ENCODE measurements around the gene CCDC68.
"Not testable (repeated sequence)": the region's sequence is repeated elsewhere in the genome, so short reads cannot be mapped to it uniquely, and the experiment has no call there.

Gene CCDC68

GRCh38 chr18:54958704-54959625, at the start of gene CCDC68:
Gene CCDC68, minus strand, starts transcription at chr18:54959461. Its CDS starts 16,670 bp downstream, at chr18:54942791.
- no peak for DNase-seq (ENCODE audit: low read depth in 2 of 2)

- DNase-seq (ENCODE audit: low read depth in 2 of 2), result no peak
These were observed 48.3 kb upstream of the CCDC68 start for GRCh38 chr18:55007602-55008001.

- no peak for DNase-seq (ENCODE audit: low read depth in 2 of 2)
These were observed 44.4 kb upstream of the CCDC68 start for GRCh38 chr18:55003695-55004094.

- DNase-seq (ENCODE audit: low read depth in 2 of 2), result no peak
These were observed 43.0 kb upstream of the CCDC68 start for GRCh38 chr18:55002261-55002660.

GRCh38 chr18:55001394-55002024, 42.2 kb upstream of the CCDC68 start:
- no peak for DNase-seq (ENCODE audit: low read depth in 2 of 2)

GRCh38 chr18:55000529-55000928, 41.3 kb upstream of the CCDC68 start:
- no peak for DNase-seq (ENCODE audit: low read depth in 2 of 2)

GRCh38 chr18:54999016-54999415, 39.8 kb upstream of the CCDC68 start:
- no peak for DNase-seq (ENCODE audit: low read depth in 2 of 2)

GRCh38 chr18:54995421-54996143, 36.3 kb upstream of the CCDC68 start:
- DNase-seq (ENCODE audit: low read depth in 2 of 2), result no peak

GRCh38 chr18:54991981-54992380, 32.7 kb upstream of the CCDC68 start:
- DNase-seq (ENCODE audit: low read depth in 2 of 2), result no peak

- no peak for DNase-seq (ENCODE audit: low read depth in 2 of 2)
These were observed 25.6 kb upstream of the CCDC68 start for GRCh38 chr18:54984908-54985307.

- DNase-seq (ENCODE audit: low read depth in 2 of 2), result no peak
These were observed 24.5 kb upstream of the CCDC68 start for GRCh38 chr18:54983791-54984190.

- no peak for DNase-seq (ENCODE audit: low read depth in 2 of 2)
These were observed 23.9 kb upstream of the CCDC68 start for GRCh38 chr18:54983041-54983686.

- DNase-seq (ENCODE audit: low read depth in 2 of 2), result no peak
These were observed 21.8 kb upstream of the CCDC68 start for GRCh38 chr18:54981076-54981475.

- DNase-seq (ENCODE audit: low read depth in 2 of 2), result no peak
These were observed 16.3 kb upstream of the CCDC68 start for GRCh38 chr18:54975598-54975997.

- no peak for DNase-seq (ENCODE audit: low read depth in 2 of 2)
These were observed 13.8 kb upstream of the CCDC68 start for GRCh38 chr18:54973046-54973445.

GRCh38 chr18:54968807-54969206, 9.5 kb upstream of the CCDC68 start:
- no peak for DNase-seq (ENCODE audit: low read depth in 2 of 2)

GRCh38 chr18:54968237-54968636, 9.0 kb upstream of the CCDC68 start:
- not testable (repeated sequence) for DNase-seq (ENCODE audit: low read depth in 2 of 2)

- no peak for DNase-seq (ENCODE audit: low read depth in 2 of 2)
These were observed 8.5 kb upstream of the CCDC68 start for GRCh38 chr18:54967786-54968185.

GRCh38 chr18:54964741-54965140, 5.5 kb upstream of the CCDC68 start:
- no peak for DNase-seq (ENCODE audit: low read depth in 2 of 2)

GRCh38 chr18:54962919-54963645, 3.8 kb upstream of the CCDC68 start:
- DNase-seq (ENCODE audit: low read depth in 2 of 2), result no peak

GRCh38 chr18:54961868-54962267, 2.6 kb upstream of the CCDC68 start:
- DNase-seq (ENCODE audit: low read depth in 2 of 2), result no peak

Data from stimulated activated CD4-positive, alpha-beta T cell treated with anti-CD3 and anti-CD28 coated beads, Interleukin-1b, Interleukin-23, amount 100 ng/mL, for 4 hours (primary cell).